HG02943 (cell line): ENCODE measurements around the gene GLCE.
"Not testable (repeated sequence)": the region's sequence is repeated elsewhere in the genome, so short reads cannot be mapped to it uniquely, and the experiment has no call there.

Source experiments
- ATAC-seq: cut with Tn5 transposase; IDR thresholded peaks from one replicate; pipeline ENCODE4 v1.9.1; 2021; ENCODE audit warnings: mild to moderate bottlenecking, low read depth, moderate library complexity; ENCODE audit not compliant: unreplicated experiment

The GLCE gene

GRCh38 chr15:69134791-69135190 is 25.6 kb upstream of the GLCE start:
- ATAC-seq = no peak

- no peak for ATAC-seq
These were observed 24.9 kb upstream of the GLCE start for GRCh38 chr15:69135499-69135898.

GRCh38 chr15:69138963-69139362 is 21.5 kb upstream of the GLCE start:
- ATAC-seq = no peak

- no peak for ATAC-seq
These were observed 20.1 kb upstream of the GLCE start for GRCh38 chr15:69140306-69140705.

GRCh38 chr15:69141286-69141701 is 19.1 kb upstream of the GLCE start:
- ATAC-seq = no peak

- ATAC-seq = no peak
These were observed 18.6 kb upstream of the GLCE start for GRCh38 chr15:69141833-69142232.

- ATAC-seq = no peak
These were observed 16.5 kb upstream of the GLCE start for GRCh38 chr15:69143756-69144436.

- no peak for ATAC-seq
These were observed 15.9 kb upstream of the GLCE start for GRCh38 chr15:69144530-69144929.

GRCh38 chr15:69145149-69145693 is 15.2 kb upstream of the GLCE start:
- no peak for ATAC-seq

GRCh38 chr15:69145694-69146492 is 14.5 kb upstream of the GLCE start:
- no peak for ATAC-seq

- no peak for ATAC-seq
These were observed 13.6 kb upstream of the GLCE start for GRCh38 chr15:69146724-69147435.

- no peak for ATAC-seq
These were observed 12.0 kb upstream of the GLCE start for GRCh38 chr15:69148465-69148864.

GRCh38 chr15:69149163-69149562 is 11.3 kb upstream of the GLCE start:
- ATAC-seq = no peak

GRCh38 chr15:69149803-69150202 is 10.6 kb upstream of the GLCE start:
- no peak for ATAC-seq

GRCh38 chr15:69150336-69150735 is 10.1 kb upstream of the GLCE start:
- ATAC-seq = no peak

GRCh38 chr15:69150841-69151240 is 9.6 kb upstream of the GLCE start:
- ATAC-seq = no peak

GRCh38 chr15:69153046-69153445 is 7.4 kb upstream of the GLCE start:
- no peak for ATAC-seq

- ATAC-seq = not testable (repeated sequence)
These were observed 6.8 kb upstream of the GLCE start for GRCh38 chr15:69153587-69153986.

- no peak for ATAC-seq
These were observed 6.4 kb upstream of the GLCE start for GRCh38 chr15:69154078-69154477.

- no peak for ATAC-seq
These were observed 5.8 kb upstream of the GLCE start for GRCh38 chr15:69154684-69155083.

- ATAC-seq = no peak
These were observed 3.6 kb upstream of the GLCE start for GRCh38 chr15:69156736-69157381.
